HG02798 (cell line): ENCODE results near the gene SAMD1.
A peak's percentile ranks its signal among the peaks of the same experiment; 100 is the strongest.

Experiments
- ATAC-seq: cut with Tn5 transposase; IDR thresholded peaks from one replicate; pipeline ENCODE4 v1.9.1; 2021; ENCODE audit warnings: mild to moderate bottlenecking; ENCODE audit not compliant: unreplicated experiment, poor library complexity

The SAMD1 gene

GRCh38 chr19:14090509-14091080 is at the start of gene SAMD1:
Gene SAMD1 (minus strand): TSS chr19:14090751.
- peak; percentile 46 for ATAC-seq

- ATAC-seq, result no peak
Observed at GRCh38 chr19:14139944-14140343, 49.4 kb upstream of the SAMD1 start.

- ATAC-seq, result no peak
Observed at GRCh38 chr19:14138576-14139265, 48.2 kb upstream of the SAMD1 start.

- ATAC-seq, result peak; percentile 88
Observed at GRCh38 chr19:14136509-14137281, 46.1 kb upstream of the SAMD1 start, which contains the start of gene ASF1B. Gene ASF1B (minus strand): TSS chr19:14136589. CDS start chr19:14136456, 133 bp downstream.

- ATAC-seq, result no peak
Observed at GRCh38 chr19:14135985-14136508, 45.5 kb upstream of the SAMD1 start.

- no peak for ATAC-seq
Observed at GRCh38 chr19:14135355-14135754, 44.8 kb upstream of the SAMD1 start.

- peak; percentile 34 for ATAC-seq
Observed at GRCh38 chr19:14127929-14128509, 37.5 kb upstream of the SAMD1 start.

- no peak for ATAC-seq
Observed at GRCh38 chr19:14127176-14127575, 36.6 kb upstream of the SAMD1 start.

GRCh38 chr19:14122924-14123323 is 32.4 kb upstream of the SAMD1 start:
- no peak for ATAC-seq

- no peak for ATAC-seq
Observed at GRCh38 chr19:14120497-14120780, 29.9 kb upstream of the SAMD1 start.

GRCh38 chr19:14119644-14120496 is 29.3 kb upstream of the SAMD1 start:
- ATAC-seq, result no peak

GRCh38 chr19:14119146-14119545 is 28.6 kb upstream of the SAMD1 start:
- ATAC-seq, result no peak

GRCh38 chr19:14118165-14119051 is 27.9 kb upstream of the SAMD1 start:
- ATAC-seq, result peak; percentile 38

- ATAC-seq, result peak; percentile 94
Observed at GRCh38 chr19:14117668-14118164, 27.2 kb upstream of the SAMD1 start, which contains the start of gene PRKACA. Gene PRKACA (minus strand): TSS chr19:14117762. CDS start chr19:14117547, 215 bp downstream.

- peak; percentile 2 for ATAC-seq
Observed at GRCh38 chr19:14116918-14117578, 26.5 kb upstream of the SAMD1 start.

GRCh38 chr19:14116525-14116917 is 26.0 kb upstream of the SAMD1 start:
- ATAC-seq, result no peak

GRCh38 chr19:14115756-14116155 is 25.2 kb upstream of the SAMD1 start:
- ATAC-seq, result no peak

- no peak for ATAC-seq
Observed at GRCh38 chr19:14114854-14115253, 24.3 kb upstream of the SAMD1 start.
